WTC11 (cell line): ENCODE results near the gene CD69. TPM values are rescaled to one million over a fixed set of nuclear protein-coding genes. Genes with fewer than 3 reads are reported as not detected.

Source experiments
- ATAC-seq: fragments of 200-7000 bp; cut with Tn5 transposase; 2 replicates; pipeline ENCODE4 v1.10.0; 2021; ENCODE audit warnings: mild to moderate bottlenecking, moderate library complexity
- CTCF ChIA-PET: fragments of 300-600 bp; sonication (Branson Sonifier 250); formaldehyde crosslinking; loops from one replicate; lab custom pipeline; 2021; ENCODE audit warnings: antibody characterized with exemption; lab: Charles Lee
- POLR2A ChIA-PET: fragments of 350-600 bp; sonication (Branson Sonifier 250); formaldehyde crosslinking; loops from one replicate; lab custom pipeline; 2021; ENCODE audit warnings: antibody characterized with exemption; lab: Charles Lee
- DNase-seq: peaks from one replicate; pipeline ENCODE4 v3.0.0; 2021; ENCODE audit warnings: low spot score
- H3K27ac Mint-ChIP-seq: 2 replicates; pipeline ENCODE4 v1.8.0; 2021; ENCODE audit warnings: mixed read lengths
- H3K27me3 Mint-ChIP-seq: 2 replicates; pipeline ENCODE4 v1.8.0; 2021; ENCODE audit warnings: low read depth, mild to moderate bottlenecking, moderate library complexity, mixed read lengths
- H3K36me3 Mint-ChIP-seq: 2 replicates; pipeline ENCODE4 v1.8.0; 2021; ENCODE audit warnings: mixed read lengths
- H3K4me1 Mint-ChIP-seq: 2 replicates; pipeline ENCODE4 v1.8.0; 2022; ENCODE audit warnings: mixed read lengths
- H3K4me3 Mint-ChIP-seq: 2 replicates; pipeline ENCODE4 v1.8.0; 2021; ENCODE audit warnings: mild to moderate bottlenecking, moderate library complexity, mixed read lengths
- H3K9me3 Mint-ChIP-seq: 2 replicates; pipeline ENCODE4 v1.8.0; 2021; ENCODE audit warnings: mixed read lengths
- ELF4 ChIP-seq: sonication (generic); formaldehyde crosslinking; IDR thresholded peaks from 2 replicates; pipeline ENCODE4 v1.8.1; 2022; ENCODE audit warnings: low read depth, mild to moderate bottlenecking, moderate library complexity, missing genetic modification reagents
- FOXP1 ChIP-seq: sonication (generic); formaldehyde crosslinking; IDR thresholded peaks from 2 replicates; pipeline ENCODE4 v1.8.0; 2022; ENCODE audit warnings: missing genetic modification reagents, mild to moderate bottlenecking, moderate library complexity, borderline replicate concordance
- GTF2I ChIP-seq: fragments of 250-450 bp; sonication (Bioruptor Pico); conservative IDR thresholded peaks from 2 replicates; pipeline ENCODE4 v1.4.0; 2021; ENCODE audit warnings: mild to moderate bottlenecking
- HMGA2 ChIP-seq: fragments of 250-450 bp; sonication (Bioruptor Pico); IDR thresholded peaks from 2 replicates; pipeline ENCODE4 v1.4.0; 2021; ENCODE audit warnings: mild to moderate bottlenecking, moderate library complexity
- SOX15 ChIP-seq: fragments of 250-450 bp; sonication (Bioruptor Pico); IDR thresholded peaks from 2 replicates; pipeline ENCODE4 v1.9.0; 2021; ENCODE audit warnings: mild to moderate bottlenecking
- TP53 ChIP-seq: sonication (generic); formaldehyde crosslinking; IDR thresholded peaks from 2 replicates; pipeline ENCODE4 v1.8.1; 2023; ENCODE audit warnings: mild to moderate bottlenecking, missing genetic modification reagents
- ZNF263 ChIP-seq: sonication (generic); formaldehyde crosslinking; IDR thresholded peaks from 2 replicates; pipeline ENCODE4 v1.8.1; 2022; ENCODE audit warnings: low read depth, mild to moderate bottlenecking, moderate library complexity, missing genetic modification reagents
- ZNF416 ChIP-seq: fragments of 250-450 bp; sonication (Bioruptor Pico); IDR thresholded peaks from 2 replicates; pipeline ENCODE4 v1.9.0; 2021; ENCODE audit warnings: mild to moderate bottlenecking, inconsistent platforms
- total RNA-seq: library from RNA; stranded (reverse); gene quantifications from 3 replicates; pipeline ENCODE4 v1.2.3, GENCODE V29; 2021
- TF ChIP-seq, protein P1 (sequence below): sonication (generic); formaldehyde crosslinking; IDR thresholded peaks from 2 replicates; pipeline ENCODE4 v1.8.1; 2023; ENCODE audit warnings: mild to moderate bottlenecking, missing genetic modification reagents
- TF ChIP-seq, protein P2 (sequence below): sonication (generic); formaldehyde crosslinking; IDR thresholded peaks from 2 replicates; pipeline ENCODE4 v1.8.0; 2022; ENCODE audit warnings: mild to moderate bottlenecking, missing genetic modification reagents
- TF ChIP-seq, protein P3 (sequence below): sonication (generic); formaldehyde crosslinking; IDR thresholded peaks from 2 replicates; pipeline ENCODE4 v1.8.0; 2022; ENCODE audit warnings: missing genetic modification reagents
- TF ChIP-seq, protein P4 (sequence below): sonication (generic); formaldehyde crosslinking; IDR thresholded peaks from 2 replicates; pipeline ENCODE4 v1.8.1; 2023; ENCODE audit warnings: mild to moderate bottlenecking, missing genetic modification reagents
- TF ChIP-seq, protein P5 (sequence below): sonication (generic); formaldehyde crosslinking; IDR thresholded peaks from 2 replicates; pipeline ENCODE4 v1.8.1; 2022; ENCODE audit warnings: low read depth, missing genetic modification reagents, borderline replicate concordance
- TF ChIP-seq, protein P6 (sequence below): fragments of 250-450 bp; sonication (Bioruptor Pico); conservative IDR thresholded peaks from 2 replicates; pipeline ENCODE4 v1.9.0; 2021; ENCODE audit warnings: mild to moderate bottlenecking
- TF ChIP-seq, protein P7 (sequence below): fragments of 250-450 bp; sonication (Bioruptor Pico); IDR thresholded peaks from 2 replicates; pipeline ENCODE4 v2.1.2; 2022; ENCODE audit warnings: mild to moderate bottlenecking, moderate library complexity
- TF ChIP-seq, protein P8 (sequence below): fragments of 250-450 bp; sonication (Bioruptor Pico); IDR thresholded peaks from 2 replicates; pipeline ENCODE4 v1.9.0; 2021; ENCODE audit warnings: moderate library complexity, mild to moderate bottlenecking, inconsistent platforms, borderline replicate concordance
- TF ChIP-seq, protein P9 (sequence below): sonication (generic); formaldehyde crosslinking; IDR thresholded peaks from 2 replicates; pipeline ENCODE4 v1.8.1; 2023; ENCODE audit warnings: mild to moderate bottlenecking, missing genetic modification reagents, moderate library complexity
- TF ChIP-seq, protein P10 (sequence below): fragments of 250-450 bp; sonication (Bioruptor Pico); IDR thresholded peaks from 2 replicates; pipeline ENCODE4 v1.9.0; 2021; ENCODE audit warnings: mild to moderate bottlenecking, borderline replicate concordance

The CD69 gene
- total RNA-seq, 1 experiment from 2014 or later = 0.42 TPM

DNA sequence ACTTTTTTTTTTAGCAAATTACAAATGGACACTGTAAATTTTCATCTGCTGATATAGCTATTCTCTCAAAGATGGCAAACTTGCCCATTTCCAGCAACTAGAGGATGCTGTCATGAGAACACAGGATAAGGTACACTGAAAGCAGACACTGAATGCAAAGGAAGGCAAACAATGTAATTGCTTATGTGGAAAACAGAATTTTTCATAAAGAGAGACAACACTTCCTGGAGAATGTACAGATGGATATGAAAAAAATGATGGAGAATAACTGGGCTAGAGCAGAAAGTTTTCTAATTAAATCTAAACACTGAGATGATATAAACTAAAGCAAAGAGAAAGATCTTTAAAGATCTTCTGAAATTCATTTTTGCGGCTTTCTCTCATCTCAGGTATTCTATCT, 581 bp downstream of the CD69 start:
- no peak overlapping the region for H3K4me3 Mint-ChIP-seq
- H3K36me3 Mint-ChIP-seq = no peaks in the 10 kb centered on the region
- POLR2A ChIA-PET = no interaction called here
- no peaks in the 10 kb centered on the region for H3K9me3 Mint-ChIP-seq
- H3K27ac Mint-ChIP-seq = no peak overlapping the region
- CTCF ChIA-PET = interaction anchor here (1.5 to 2.2 kb wide), 4 partner anchors 9 to 38 kb away, joined by 5 to 13 read pairs (median 6); no protein-coding TSS in a partner anchor
- TF ChIP-seq, protein P1, sequence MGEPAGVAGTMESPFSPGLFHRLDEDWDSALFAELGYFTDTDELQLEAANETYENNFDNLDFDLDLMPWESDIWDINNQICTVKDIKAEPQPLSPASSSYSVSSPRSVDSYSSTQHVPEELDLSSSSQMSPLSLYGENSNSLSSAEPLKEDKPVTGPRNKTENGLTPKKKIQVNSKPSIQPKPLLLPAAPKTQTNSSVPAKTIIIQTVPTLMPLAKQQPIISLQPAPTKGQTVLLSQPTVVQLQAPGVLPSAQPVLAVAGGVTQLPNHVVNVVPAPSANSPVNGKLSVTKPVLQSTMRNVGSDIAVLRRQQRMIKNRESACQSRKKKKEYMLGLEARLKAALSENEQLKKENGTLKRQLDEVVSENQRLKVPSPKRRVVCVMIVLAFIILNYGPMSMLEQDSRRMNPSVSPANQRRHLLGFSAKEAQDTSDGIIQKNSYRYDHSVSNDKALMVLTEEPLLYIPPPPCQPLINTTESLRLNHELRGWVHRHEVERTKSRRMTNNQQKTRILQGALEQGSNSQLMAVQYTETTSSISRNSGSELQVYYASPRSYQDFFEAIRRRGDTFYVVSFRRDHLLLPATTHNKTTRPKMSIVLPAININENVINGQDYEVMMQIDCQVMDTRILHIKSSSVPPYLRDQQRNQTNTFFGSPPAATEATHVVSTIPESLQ (CRISPR knock-in tag) = no peak
- TF ChIP-seq TP53 (CRISPR knock-in tag) (no peak), ELF4 (no peak), ZNF416 (CRISPR knock-in tag) (no peak), FOXP1 (CRISPR knock-in tag) (no peak), SOX15 (CRISPR knock-in tag) (no peak), GTF2I (CRISPR knock-in tag) (no peak), HMGA2 (CRISPR knock-in tag) (no peak), ZNF263 (CRISPR knock-in tag) (no peak)
- TF ChIP-seq, protein P2, sequence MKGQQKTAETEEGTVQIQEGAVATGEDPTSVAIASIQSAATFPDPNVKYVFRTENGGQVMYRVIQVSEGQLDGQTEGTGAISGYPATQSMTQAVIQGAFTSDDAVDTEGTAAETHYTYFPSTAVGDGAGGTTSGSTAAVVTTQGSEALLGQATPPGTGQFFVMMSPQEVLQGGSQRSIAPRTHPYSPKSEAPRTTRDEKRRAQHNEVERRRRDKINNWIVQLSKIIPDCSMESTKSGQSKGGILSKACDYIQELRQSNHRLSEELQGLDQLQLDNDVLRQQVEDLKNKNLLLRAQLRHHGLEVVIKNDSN (CRISPR knock-in tag) = no peak
- TF ChIP-seq, protein P3, sequence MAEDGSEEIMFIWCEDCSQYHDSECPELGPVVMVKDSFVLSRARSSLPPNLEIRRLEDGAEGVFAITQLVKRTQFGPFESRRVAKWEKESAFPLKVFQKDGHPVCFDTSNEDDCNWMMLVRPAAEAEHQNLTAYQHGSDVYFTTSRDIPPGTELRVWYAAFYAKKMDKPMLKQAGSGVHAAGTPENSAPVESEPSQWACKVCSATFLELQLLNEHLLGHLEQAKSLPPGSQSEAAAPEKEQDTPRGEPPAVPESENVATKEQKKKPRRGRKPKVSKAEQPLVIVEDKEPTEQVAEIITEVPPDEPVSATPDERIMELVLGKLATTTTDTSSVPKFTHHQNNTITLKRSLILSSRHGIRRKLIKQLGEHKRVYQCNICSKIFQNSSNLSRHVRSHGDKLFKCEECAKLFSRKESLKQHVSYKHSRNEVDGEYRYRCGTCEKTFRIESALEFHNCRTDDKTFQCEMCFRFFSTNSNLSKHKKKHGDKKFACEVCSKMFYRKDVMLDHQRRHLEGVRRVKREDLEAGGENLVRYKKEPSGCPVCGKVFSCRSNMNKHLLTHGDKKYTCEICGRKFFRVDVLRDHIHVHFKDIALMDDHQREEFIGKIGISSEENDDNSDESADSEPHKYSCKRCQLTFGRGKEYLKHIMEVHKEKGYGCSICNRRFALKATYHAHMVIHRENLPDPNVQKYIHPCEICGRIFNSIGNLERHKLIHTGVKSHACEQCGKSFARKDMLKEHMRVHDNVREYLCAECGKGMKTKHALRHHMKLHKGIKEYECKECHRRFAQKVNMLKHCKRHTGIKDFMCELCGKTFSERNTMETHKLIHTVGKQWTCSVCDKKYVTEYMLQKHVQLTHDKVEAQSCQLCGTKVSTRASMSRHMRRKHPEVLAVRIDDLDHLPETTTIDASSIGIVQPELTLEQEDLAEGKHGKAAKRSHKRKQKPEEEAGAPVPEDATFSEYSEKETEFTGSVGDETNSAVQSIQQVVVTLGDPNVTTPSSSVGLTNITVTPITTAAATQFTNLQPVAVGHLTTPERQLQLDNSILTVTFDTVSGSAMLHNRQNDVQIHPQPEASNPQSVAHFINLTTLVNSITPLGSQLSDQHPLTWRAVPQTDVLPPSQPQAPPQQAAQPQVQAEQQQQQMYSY = no peak
- TF ChIP-seq, protein P4, sequence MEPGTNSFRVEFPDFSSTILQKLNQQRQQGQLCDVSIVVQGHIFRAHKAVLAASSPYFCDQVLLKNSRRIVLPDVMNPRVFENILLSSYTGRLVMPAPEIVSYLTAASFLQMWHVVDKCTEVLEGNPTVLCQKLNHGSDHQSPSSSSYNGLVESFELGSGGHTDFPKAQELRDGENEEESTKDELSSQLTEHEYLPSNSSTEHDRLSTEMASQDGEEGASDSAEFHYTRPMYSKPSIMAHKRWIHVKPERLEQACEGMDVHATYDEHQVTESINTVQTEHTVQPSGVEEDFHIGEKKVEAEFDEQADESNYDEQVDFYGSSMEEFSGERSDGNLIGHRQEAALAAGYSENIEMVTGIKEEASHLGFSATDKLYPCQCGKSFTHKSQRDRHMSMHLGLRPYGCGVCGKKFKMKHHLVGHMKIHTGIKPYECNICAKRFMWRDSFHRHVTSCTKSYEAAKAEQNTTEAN (CRISPR knock-in tag) = no peak
- TF ChIP-seq, protein P5, sequence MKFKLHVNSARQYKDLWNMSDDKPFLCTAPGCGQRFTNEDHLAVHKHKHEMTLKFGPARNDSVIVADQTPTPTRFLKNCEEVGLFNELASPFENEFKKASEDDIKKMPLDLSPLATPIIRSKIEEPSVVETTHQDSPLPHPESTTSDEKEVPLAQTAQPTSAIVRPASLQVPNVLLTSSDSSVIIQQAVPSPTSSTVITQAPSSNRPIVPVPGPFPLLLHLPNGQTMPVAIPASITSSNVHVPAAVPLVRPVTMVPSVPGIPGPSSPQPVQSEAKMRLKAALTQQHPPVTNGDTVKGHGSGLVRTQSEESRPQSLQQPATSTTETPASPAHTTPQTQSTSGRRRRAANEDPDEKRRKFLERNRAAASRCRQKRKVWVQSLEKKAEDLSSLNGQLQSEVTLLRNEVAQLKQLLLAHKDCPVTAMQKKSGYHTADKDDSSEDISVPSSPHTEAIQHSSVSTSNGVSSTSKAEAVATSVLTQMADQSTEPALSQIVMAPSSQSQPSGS (CRISPR knock-in tag) = no peak
- TF ChIP-seq, protein P6, sequence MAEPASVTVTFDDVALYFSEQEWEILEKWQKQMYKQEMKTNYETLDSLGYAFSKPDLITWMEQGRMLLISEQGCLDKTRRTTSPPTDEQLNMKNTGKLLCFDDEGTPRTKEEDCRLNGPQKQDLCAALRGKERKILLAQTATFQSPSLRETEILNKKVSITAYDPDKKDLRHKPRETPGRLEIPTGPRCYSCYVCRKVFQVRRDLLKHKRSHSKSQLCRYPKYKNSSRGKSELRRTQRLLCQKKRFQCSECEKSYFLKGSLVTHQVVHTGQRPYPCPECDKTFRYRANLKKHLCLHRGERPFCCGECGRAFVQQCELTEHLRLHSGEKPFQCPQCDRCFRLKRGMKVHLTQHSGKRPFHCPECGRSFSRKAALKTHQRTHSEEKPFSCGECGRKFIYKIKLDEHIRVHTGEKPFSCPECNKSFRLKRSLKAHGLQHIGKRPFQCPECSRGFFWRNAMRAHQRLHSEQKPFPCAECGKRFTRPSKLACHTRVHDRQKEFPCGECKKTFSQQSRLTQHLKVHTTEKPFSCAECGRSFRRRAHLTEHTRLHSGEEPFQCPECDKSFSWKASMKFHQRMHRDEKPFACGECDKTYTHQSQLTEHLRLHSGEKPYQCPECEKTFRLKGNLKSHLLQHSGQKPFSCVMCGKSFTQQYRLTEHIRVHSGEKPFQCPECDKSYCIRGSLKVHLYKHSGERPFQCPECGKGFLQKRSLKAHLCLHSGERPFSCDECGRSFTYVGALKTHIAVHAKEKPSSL (CRISPR knock-in tag) = no peak
- TF ChIP-seq, protein P7, sequence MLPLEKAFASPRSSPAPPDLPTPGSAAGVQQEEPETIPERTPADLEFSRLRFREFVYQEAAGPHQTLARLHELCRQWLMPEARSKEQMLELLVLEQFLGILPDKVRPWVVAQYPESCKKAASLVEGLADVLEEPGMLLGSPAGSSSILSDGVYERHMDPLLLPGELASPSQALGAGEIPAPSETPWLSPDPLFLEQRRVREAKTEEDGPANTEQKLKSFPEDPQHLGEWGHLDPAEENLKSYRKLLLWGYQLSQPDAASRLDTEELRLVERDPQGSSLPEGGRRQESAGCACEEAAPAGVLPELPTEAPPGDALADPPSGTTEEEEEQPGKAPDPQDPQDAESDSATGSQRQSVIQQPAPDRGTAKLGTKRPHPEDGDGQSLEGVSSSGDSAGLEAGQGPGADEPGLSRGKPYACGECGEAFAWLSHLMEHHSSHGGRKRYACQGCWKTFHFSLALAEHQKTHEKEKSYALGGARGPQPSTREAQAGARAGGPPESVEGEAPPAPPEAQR (CRISPR knock-in tag) = no peak
- TF ChIP-seq, protein P8, sequence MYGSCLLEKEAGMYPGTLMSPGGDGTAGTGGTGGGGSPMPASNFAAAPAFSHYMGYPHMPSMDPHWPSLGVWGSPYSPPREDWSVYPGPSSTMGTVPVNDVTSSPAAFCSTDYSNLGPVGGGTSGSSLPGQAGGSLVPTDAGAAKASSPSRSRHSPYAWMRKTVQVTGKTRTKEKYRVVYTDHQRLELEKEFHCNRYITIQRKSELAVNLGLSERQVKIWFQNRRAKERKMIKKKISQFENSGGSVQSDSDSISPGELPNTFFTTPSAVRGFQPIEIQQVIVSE (CRISPR knock-in tag) = no peak
- TF ChIP-seq, protein P9, sequence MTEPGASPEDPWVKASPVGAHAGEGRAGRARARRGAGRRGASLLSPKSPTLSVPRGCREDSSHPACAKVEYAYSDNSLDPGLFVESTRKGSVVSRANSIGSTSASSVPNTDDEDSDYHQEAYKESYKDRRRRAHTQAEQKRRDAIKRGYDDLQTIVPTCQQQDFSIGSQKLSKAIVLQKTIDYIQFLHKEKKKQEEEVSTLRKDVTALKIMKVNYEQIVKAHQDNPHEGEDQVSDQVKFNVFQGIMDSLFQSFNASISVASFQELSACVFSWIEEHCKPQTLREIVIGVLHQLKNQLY (CRISPR knock-in tag) = no peak
- TF ChIP-seq, protein P10, sequence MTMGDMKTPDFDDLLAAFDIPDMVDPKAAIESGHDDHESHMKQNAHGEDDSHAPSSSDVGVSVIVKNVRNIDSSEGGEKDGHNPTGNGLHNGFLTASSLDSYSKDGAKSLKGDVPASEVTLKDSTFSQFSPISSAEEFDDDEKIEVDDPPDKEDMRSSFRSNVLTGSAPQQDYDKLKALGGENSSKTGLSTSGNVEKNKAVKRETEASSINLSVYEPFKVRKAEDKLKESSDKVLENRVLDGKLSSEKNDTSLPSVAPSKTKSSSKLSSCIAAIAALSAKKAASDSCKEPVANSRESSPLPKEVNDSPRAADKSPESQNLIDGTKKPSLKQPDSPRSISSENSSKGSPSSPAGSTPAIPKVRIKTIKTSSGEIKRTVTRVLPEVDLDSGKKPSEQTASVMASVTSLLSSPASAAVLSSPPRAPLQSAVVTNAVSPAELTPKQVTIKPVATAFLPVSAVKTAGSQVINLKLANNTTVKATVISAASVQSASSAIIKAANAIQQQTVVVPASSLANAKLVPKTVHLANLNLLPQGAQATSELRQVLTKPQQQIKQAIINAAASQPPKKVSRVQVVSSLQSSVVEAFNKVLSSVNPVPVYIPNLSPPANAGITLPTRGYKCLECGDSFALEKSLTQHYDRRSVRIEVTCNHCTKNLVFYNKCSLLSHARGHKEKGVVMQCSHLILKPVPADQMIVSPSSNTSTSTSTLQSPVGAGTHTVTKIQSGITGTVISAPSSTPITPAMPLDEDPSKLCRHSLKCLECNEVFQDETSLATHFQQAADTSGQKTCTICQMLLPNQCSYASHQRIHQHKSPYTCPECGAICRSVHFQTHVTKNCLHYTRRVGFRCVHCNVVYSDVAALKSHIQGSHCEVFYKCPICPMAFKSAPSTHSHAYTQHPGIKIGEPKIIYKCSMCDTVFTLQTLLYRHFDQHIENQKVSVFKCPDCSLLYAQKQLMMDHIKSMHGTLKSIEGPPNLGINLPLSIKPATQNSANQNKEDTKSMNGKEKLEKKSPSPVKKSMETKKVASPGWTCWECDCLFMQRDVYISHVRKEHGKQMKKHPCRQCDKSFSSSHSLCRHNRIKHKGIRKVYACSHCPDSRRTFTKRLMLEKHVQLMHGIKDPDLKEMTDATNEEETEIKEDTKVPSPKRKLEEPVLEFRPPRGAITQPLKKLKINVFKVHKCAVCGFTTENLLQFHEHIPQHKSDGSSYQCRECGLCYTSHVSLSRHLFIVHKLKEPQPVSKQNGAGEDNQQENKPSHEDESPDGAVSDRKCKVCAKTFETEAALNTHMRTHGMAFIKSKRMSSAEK (CRISPR knock-in tag) = no peak
- TF ChIP-seq, all 79 proteins: peak for 0
- no peak for ATAC-seq
- peaks cover 12% of the 10 kb centered on the region for H3K4me1 Mint-ChIP-seq
- no peak for DNase-seq
- no peaks in the 10 kb centered on the region for H3K27me3 Mint-ChIP-seq
